H1 (cell line): ENCODE measurements around the gene FSCB. TPM values are rescaled to one million over a fixed set of nuclear protein-coding genes. Genes with fewer than 3 reads are reported as not detected.

Experiments used
- CTCF ChIA-PET: fragments of 300-600 bp; sonication (Branson Sonifier 250); formaldehyde crosslinking; loops from one replicate; lab custom pipeline; 2021; ENCODE audit not compliant: partially characterized antibody; lab: Charles Lee
- POLR2A ChIA-PET: fragments of 300-600 bp; sonication (Branson Sonifier 250); formaldehyde crosslinking; loops from one replicate; lab custom pipeline; 2021; ENCODE audit warnings: inconsistent platforms; ENCODE audit not compliant: partially characterized antibody; lab: Charles Lee
- DNase-seq, 2 experiments: peaks; one replicate each; pipeline versions ENCODE4 v3.0.0 to v3.0.0-alpha.2; 2010 to 2022; ENCODE audit warnings: low spot score in 2 of 2, low read depth in 1 of 2, mixed read lengths in 1 of 2
- FAIRE-seq: peaks from 2 replicates; lab custom pipeline; 2011; peaks lifted over from hg19 to GRCh38; lab: Jason Lieb, UNC
- H2AFZ ChIP-seq: 2 replicates; pipeline ENCODE4 v1.8.1; 2012; ENCODE audit warnings: low read length, inconsistent platforms
- H2AK5ac ChIP-seq: 2 replicates; pipeline ENCODE4 v1.6.1; 2013; ENCODE audit warnings: low read depth, low read length
- H2BK120ac ChIP-seq: replicated peaks from 2 replicates; pipeline ENCODE3; 2013; ENCODE audit warnings: low read depth, low read length, inconsistent platforms
- H2BK12ac ChIP-seq: 2 replicates; pipeline ENCODE4 v1.6.1; 2013; ENCODE audit warnings: low read depth, low read length
- H2BK15ac ChIP-seq: 2 replicates; pipeline ENCODE4 v1.6.1; 2013; ENCODE audit warnings: low read length
- H2BK20ac ChIP-seq: 2 replicates; pipeline ENCODE4 v1.6.1; 2013; ENCODE audit warnings: low read length
- H2BK5ac ChIP-seq: 2 replicates; pipeline ENCODE4 v1.6.1; 2013; ENCODE audit warnings: low read depth, low read length
- H3K14ac ChIP-seq: 2 replicates; pipeline ENCODE4 v1.6.1; 2013; ENCODE audit warnings: inconsistent platforms; ENCODE audit not compliant: insufficient read length
- H3K18ac ChIP-seq: 2 replicates; pipeline ENCODE4 v1.6.1; 2013; ENCODE audit warnings: low read length; ENCODE audit errors: extremely low read depth
- H3K23ac ChIP-seq: 2 replicates; pipeline ENCODE4 v1.6.1; 2013; ENCODE audit warnings: inconsistent platforms; ENCODE audit not compliant: insufficient read length
- H3K23me2 ChIP-seq: 2 replicates; pipeline ENCODE4 v1.6.1; 2013; ENCODE audit warnings: low read depth, low read length
- H3K27ac ChIP-seq: 2 replicates; pipeline ENCODE4 v1.6.1; 2011; ENCODE audit warnings: low read depth, low read length, inconsistent platforms
- H3K27me3 ChIP-seq, 4 experiments: replicated peaks in 1 of 4; 1 replicate in 1 of 4; 2 replicates in 3 of 4; pipeline versions ENCODE4 v1.6.1 to v1.8.1; 2011 to 2013; ENCODE audit warnings: low read length in 3 of 4, mild to moderate bottlenecking in 3 of 4, inconsistent platforms in 2 of 4, mixed read lengths in 2 of 4, moderate library complexity in 1 of 4; ENCODE audit not compliant: control insufficient read depth in 3 of 4, insufficient read depth in 3 of 4; ENCODE audit errors: extremely low read depth in 1 of 4
- H3K36me3 ChIP-seq, 4 experiments: 2 replicates each; pipeline versions ENCODE4 v1.6.1 to v1.8.1; 2011 to 2013; ENCODE audit warnings: mild to moderate bottlenecking in 4 of 4, low read length in 3 of 4, moderate library complexity in 2 of 4, control low read depth in 1 of 4, inconsistent platforms in 1 of 4; ENCODE audit not compliant: insufficient read depth in 4 of 4, control insufficient read depth in 2 of 4
- H3K4ac ChIP-seq: replicated peaks from 2 replicates; pipeline ENCODE3; 2013; ENCODE audit warnings: low read length, low read depth, mixed read lengths, inconsistent platforms; ENCODE audit not compliant: insufficient read length
- H3K4me1 ChIP-seq, 4 experiments: replicated peaks in 1 of 4; 1 replicate in 1 of 4; 2 replicates in 3 of 4; pipeline versions ENCODE4 v1.6.1 to v1.8.1; 2011 to 2013; ENCODE audit warnings: low read length in 3 of 4, inconsistent platforms in 2 of 4, mixed read lengths in 1 of 4; ENCODE audit not compliant: insufficient read depth in 4 of 4, control insufficient read depth in 3 of 4
- H3K4me2 ChIP-seq, 2 experiments: 2 replicates each; pipeline versions ENCODE4 v1.6.1 to v1.8.1; 2011 to 2013; ENCODE audit warnings: low read depth in 2 of 2, low read length in 2 of 2, control low read depth in 1 of 2, inconsistent platforms in 1 of 2, mild to moderate bottlenecking in 1 of 2; ENCODE audit not compliant: insufficient read depth in 1 of 2
- H3K4me3 ChIP-seq, 4 experiments: fragments of 200-600, 300-600 bp in 1 of 4; sonication (generic), shearing (Covaris generic), sonication (Bioruptor Twin) in 1 of 4; 2 replicates each; pipeline versions ENCODE4 v1.5.1 to v1.8.1; 2011 to 2016; ENCODE audit warnings: low read length in 4 of 4, low read depth in 3 of 4, control low read depth in 2 of 4, inconsistent platforms in 2 of 4, mild to moderate bottlenecking in 2 of 4, mixed read lengths in 1 of 4, moderate library complexity in 1 of 4; ENCODE audit not compliant: insufficient read depth in 2 of 4; ENCODE audit errors: extremely low read depth in 1 of 4
- H3K56ac ChIP-seq: replicated peaks from 2 replicates; pipeline ENCODE3; 2013; ENCODE audit warnings: low read depth, mild to moderate bottlenecking, mixed read lengths, low read length, inconsistent platforms; ENCODE audit not compliant: insufficient read length
- H3K79me1 ChIP-seq: 2 replicates; pipeline ENCODE4 v1.6.1; 2013; ENCODE audit warnings: low read depth, low read length, control low read depth
- H3K79me2 ChIP-seq, 2 experiments: 2 replicates each; pipeline versions ENCODE4 v1.6.1 to v1.8.1; 2012 to 2013; ENCODE audit warnings: low read length in 2 of 2, mild to moderate bottlenecking in 2 of 2, inconsistent platforms in 1 of 2; ENCODE audit not compliant: insufficient read depth in 2 of 2, control insufficient read depth in 1 of 2
- H3K9ac ChIP-seq, 4 experiments: replicated peaks in 1 of 4; 1 replicate in 1 of 4; 2 replicates in 3 of 4; pipeline versions ENCODE4 v1.6.1 to v1.8.1; 2011 to 2013; ENCODE audit warnings: low read depth in 3 of 4, low read length in 3 of 4, control low read depth in 2 of 4, mild to moderate bottlenecking in 2 of 4, moderate library complexity in 2 of 4, inconsistent platforms in 1 of 4; ENCODE audit errors: extremely low read depth in 1 of 4
- H3K9me3 ChIP-seq, 2 experiments: 2 replicates each; pipeline versions ENCODE4 v1.6.1 to v1.8.1; 2012 to 2013; ENCODE audit warnings: mild to moderate bottlenecking in 2 of 2, moderate library complexity in 2 of 2, control low read depth in 1 of 2, inconsistent platforms in 1 of 2, low read depth in 1 of 2, low read length in 1 of 2, mixed read lengths in 1 of 2; ENCODE audit not compliant: insufficient read depth in 2 of 2
- H4K20me1 ChIP-seq, 2 experiments: replicated peaks in 1 of 2; 2 replicates each; pipeline versions ENCODE3 to v1.8.1; 2011 to 2013; ENCODE audit warnings: inconsistent platforms in 2 of 2, low read length in 2 of 2, mild to moderate bottlenecking in 1 of 2; ENCODE audit not compliant: insufficient read depth in 2 of 2, control insufficient read depth in 1 of 2
- H4K5ac ChIP-seq: 2 replicates; pipeline ENCODE4 v1.6.1; 2013; ENCODE audit warnings: low read length, low read depth, mixed read lengths, inconsistent platforms; ENCODE audit not compliant: insufficient read length
- H4K8ac ChIP-seq: 2 replicates; pipeline ENCODE4 v1.8.0; 2013; ENCODE audit warnings: mild to moderate bottlenecking, moderate library complexity, low read length, inconsistent platforms; ENCODE audit not compliant: insufficient read depth; ENCODE audit errors: extremely low read depth
- H4K91ac ChIP-seq: replicated peaks from 2 replicates; pipeline ENCODE3; 2013; ENCODE audit warnings: low read length, mixed read lengths, inconsistent platforms; ENCODE audit not compliant: insufficient read length
- CHD2 ChIP-seq: IDR thresholded peaks from 2 replicates; pipeline ENCODE4 v1.6.1; 2012; ENCODE audit warnings: low read length, improper control_type of control experiment
- EZH2 ChIP-seq: fragments of 200-600 bp; sonication (generic); IDR thresholded peaks from 2 replicates; pipeline ENCODE4 v1.7.1; 2012; ENCODE audit warnings: low read depth, mild to moderate bottlenecking, moderate library complexity, low read length, inconsistent platforms; ENCODE audit not compliant: severe bottlenecking
- HDAC6 ChIP-seq: IDR thresholded peaks from one replicate; pipeline ENCODE4 v1.7.1; 2012; ENCODE audit warnings: low read depth, mild to moderate bottlenecking, inconsistent platforms, low read length, moderate library complexity
- NRF1 ChIP-seq: IDR thresholded peaks from 2 replicates; pipeline ENCODE4 v1.6.1; 2011; ENCODE audit warnings: mild to moderate bottlenecking, low read depth, low read length, improper control_type of control experiment
- SIN3A ChIP-seq, 2 experiments: IDR thresholded peaks in 1 of 2; conservative IDR thresholded peaks in 1 of 2; 2 replicates each; pipeline ENCODE4 v1.6.1; 2011 to 2012; ENCODE audit warnings: low read length in 2 of 2, improper control_type of control experiment in 1 of 2, low read depth in 1 of 2, mild to moderate bottlenecking in 1 of 2
- SIX5 ChIP-seq: IDR thresholded peaks from 2 replicates; pipeline ENCODE4 v1.6.1; 2011; ENCODE audit warnings: mild to moderate bottlenecking, low read depth, low read length
- SUZ12 ChIP-seq: fragments of 200-600 bp; sonication (generic); IDR thresholded peaks from 2 replicates; pipeline ENCODE4 v1.6.1; 2012; ENCODE audit warnings: mild to moderate bottlenecking, inconsistent platforms, low read length, moderate library complexity, mixed read lengths
- TCF12 ChIP-seq: IDR thresholded peaks from 2 replicates; pipeline ENCODE4 v1.6.1; 2011; ENCODE audit warnings: low read depth, mild to moderate bottlenecking, low read length
- WGBS, 2 experiments: shearing (Covaris generic) in 1 of 2; methylation state at CpG; one replicate each; pipeline versions ENCODE4 v1.1.6 to v1.1.7; 2013 to 2015; ENCODE audit warnings: low lambda C conversion rate in 2 of 2, mixed read lengths in 2 of 2, inconsistent platforms in 1 of 2, low coverage in 1 of 2, missing lambda C conversion rate in 1 of 2; ENCODE audit not compliant: insufficient replicate concordance in 2 of 2, insufficient coverage in 1 of 2, insufficient read length in 1 of 2; ENCODE audit errors: extremely low coverage in 1 of 2, missing lambda C conversion rate in 1 of 2; 5-methylcytosine and 5-hydroxymethylcytosine counted together
- polyA plus RNA-seq, 7 experiments: library from polyadenylated mRNA; depleted of rRNA in 3 of 7; stranded (reverse) in 5 of 7; unstranded in 2 of 7; fragments of >200 nt in 5 of 7; fragments of 200-250 nt in 2 of 7; gene quantifications; 1 replicate in 5 of 7; 2 replicates in 1 of 7; 4 replicates in 1 of 7; pipeline versions ENCODE4 v1.2.1 to v1.2.3, GENCODE V29; 2011 to 2013; ENCODE audit warnings: missing spikeins in 2 of 7, mixed read lengths in 2 of 7
- total RNA-seq: library from RNA; stranded (reverse); fragmentation: NEBNext Ultra II Directional; extraction: Animal tissue kit (Norgen Biotek cat#: 25700); gene quantifications from 2 replicates; pipeline ENCODE4 v1.2.1, GENCODE V29; 2021
- TF ChIP-seq, protein P1 (sequence below): IDR thresholded peaks from 2 replicates; pipeline ENCODE4 v1.6.1; 2011; ENCODE audit warnings: low read length, improper control_type of control experiment

Gene FSCB
- total and polyA plus RNA-seq, 2 of the 8 experiments (the other 6 are each of a cell fraction or from before 2014, with no cell fraction given) = not detected

DNA sequence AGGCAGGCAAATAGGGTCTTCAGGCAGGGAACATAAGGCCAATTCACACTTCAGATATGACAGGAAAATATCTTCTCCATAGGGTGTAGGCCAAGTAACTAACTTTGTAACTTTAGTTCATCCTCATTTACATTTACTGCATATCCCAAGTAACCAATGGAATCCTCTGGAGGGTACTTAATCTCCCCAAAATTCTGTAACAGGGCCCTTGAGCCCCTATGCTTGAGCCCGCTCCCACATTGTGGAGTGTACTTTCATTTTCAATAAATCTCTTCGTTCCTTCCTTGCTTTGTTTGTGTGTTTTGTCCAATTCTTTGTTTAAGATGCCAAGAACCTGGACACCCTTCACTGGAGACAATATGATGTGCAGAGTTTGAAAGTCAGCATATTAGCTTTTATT is 45.3 kb downstream of the FSCB start:
- Histone ChIP-seq H3K27ac (no peak overlapping the region), H2BK15ac (no peak overlapping the region), H4K5ac (no peak overlapping the region), H2BK20ac (no peak overlapping the region), H4K8ac (no peak overlapping the region), H2AK5ac (no peak overlapping the region), H3K56ac (no peak overlapping the region), H3K4me1 (no peaks in the 10 kb centered on the region), H3K36me3 (no peaks in the 10 kb centered on the region), H4K20me1 (no peaks in the 10 kb centered on the region), H3K4ac (no peak overlapping the region), H2BK120ac (no peak overlapping the region), H3K23ac (no peak overlapping the region), H3K4me2 (no peak overlapping the region), H3K79me1 (no peaks in the 10 kb centered on the region), H4K91ac (no peak overlapping the region), H2BK5ac (no peak overlapping the region), H3K18ac (no peak overlapping the region), H3K27me3 (no peaks in the 10 kb centered on the region), H3K9ac (no peak overlapping the region), H3K79me2 (no peaks in the 10 kb centered on the region), H3K23me2 (no peaks in the 10 kb centered on the region), H2BK12ac (no peak overlapping the region), H3K14ac (no peak overlapping the region), H2AFZ (no peak overlapping the region), H3K9me3 (no peaks in the 10 kb centered on the region; a peak in 1 of 4 replicates), H3K4me3 (no peak overlapping the region)
- ChIA-PET POLR2A (no interaction called here), CTCF (no interaction called here)
- TF ChIP-seq SIX5 = no peak
- TF ChIP-seq EZH2 = no peak
- TF ChIP-seq SIN3A (conservative IDR thresholded peaks at IDR 0.05 in 1 of 2, IDR thresholded peaks at IDR 0.05 in 1 of 2; ENCODE audit: low read depth in 1 of 2, low read length in 2 of 2) = no peak
- TF ChIP-seq, protein P1, sequence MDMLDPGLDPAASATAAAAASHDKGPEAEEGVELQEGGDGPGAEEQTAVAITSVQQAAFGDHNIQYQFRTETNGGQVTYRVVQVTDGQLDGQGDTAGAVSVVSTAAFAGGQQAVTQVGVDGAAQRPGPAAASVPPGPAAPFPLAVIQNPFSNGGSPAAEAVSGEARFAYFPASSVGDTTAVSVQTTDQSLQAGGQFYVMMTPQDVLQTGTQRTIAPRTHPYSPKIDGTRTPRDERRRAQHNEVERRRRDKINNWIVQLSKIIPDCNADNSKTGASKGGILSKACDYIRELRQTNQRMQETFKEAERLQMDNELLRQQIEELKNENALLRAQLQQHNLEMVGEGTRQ = no peak
- no peak for TF ChIP-seq TCF12
- no peak for TF ChIP-seq HDAC6
- TF ChIP-seq NRF1 = no peak
- TF ChIP-seq SUZ12 = no peak
- no peak for TF ChIP-seq CHD2
- DNase-seq = no peak
- no peak for FAIRE-seq
- 73% methylated on average over 2 of the region's 2 CpGs; no CpG with 5 or more reads in 1 of the 2 experiments for WGBS, 2 experiments
